ENCODE data around the gene MAP2K1. TPM values are rescaled to one million over a fixed set of nuclear protein-coding genes. Genes with fewer than 3 reads are reported as not detected.

MAP2K1 gene
- total and polyA plus RNA-seq, 9 of the 15 experiments (the other 6 are each of a cell fraction or from before 2014, with no cell fraction given): 7.5 to 58.3 (median 30.0) TPM

DNA sequence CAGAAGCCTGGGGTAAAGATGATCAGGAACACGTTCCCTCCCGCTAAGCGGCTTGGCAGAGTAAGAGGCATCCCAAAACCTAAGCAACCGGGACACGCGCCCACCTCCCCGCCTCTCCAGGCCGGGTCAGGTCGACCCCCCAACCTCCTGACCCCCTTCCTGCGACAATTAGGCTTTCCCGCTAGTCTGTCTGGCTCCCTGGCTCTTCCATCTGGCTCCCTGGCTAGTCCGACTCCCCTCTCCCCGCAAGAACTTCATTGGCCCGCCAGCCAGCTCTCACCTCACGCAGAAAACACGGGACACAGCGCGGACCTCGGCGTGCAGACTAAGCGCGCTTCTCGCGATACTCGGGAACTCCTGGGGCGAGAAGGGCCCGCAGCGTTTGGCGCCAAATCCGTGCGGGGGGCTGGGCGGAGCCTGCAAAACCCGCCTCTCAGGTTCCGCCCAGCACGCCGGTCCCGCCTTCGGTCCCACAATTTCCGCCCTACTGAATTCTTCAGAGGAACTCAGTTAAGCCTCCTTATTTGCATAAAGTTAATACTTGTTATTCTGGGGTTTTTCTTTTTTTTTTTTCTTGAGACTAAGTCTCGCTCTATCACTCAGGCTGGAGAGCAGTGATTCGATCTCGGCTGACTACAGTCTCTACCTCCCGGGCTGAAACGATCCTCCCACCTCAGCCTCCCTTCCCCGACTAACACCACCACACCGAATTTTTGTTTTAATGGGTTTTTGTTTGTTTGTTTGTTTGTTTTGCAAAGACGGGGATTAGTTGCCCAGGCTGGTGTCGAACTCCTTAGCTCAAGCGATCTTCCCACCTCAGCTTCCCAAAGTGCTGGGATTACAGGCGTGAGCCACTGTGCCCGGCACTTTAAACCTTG, 30.1 kb upstream of the MAP2K1 start, which contains the start of gene TIPIN (continued):
- no peak for TF ChIP-seq ZNF57 (CRISPR knock-in tag; IDR thresholded peaks at IDR 0.05)
- no peak for TF ChIP-seq RBM34 (IDR thresholded peaks at IDR 0.05; ENCODE audit: borderline replicate concordance, insufficient read depth, low read length)
- TF ChIP-seq, protein P1, sequence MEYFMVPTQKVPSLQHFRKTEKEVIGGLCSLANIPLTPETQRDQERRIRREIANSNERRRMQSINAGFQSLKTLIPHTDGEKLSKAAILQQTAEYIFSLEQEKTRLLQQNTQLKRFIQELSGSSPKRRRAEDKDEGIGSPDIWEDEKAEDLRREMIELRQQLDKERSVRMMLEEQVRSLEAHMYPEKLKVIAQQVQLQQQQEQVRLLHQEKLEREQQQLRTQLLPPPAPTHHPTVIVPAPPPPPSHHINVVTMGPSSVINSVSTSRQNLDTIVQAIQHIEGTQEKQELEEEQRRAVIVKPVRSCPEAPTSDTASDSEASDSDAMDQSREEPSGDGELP (CRISPR knock-in tag; IDR thresholded peaks at IDR 0.05; ENCODE audit: borderline replicate concordance): peak; percentile 89
- TF ChIP-seq ZNF23 (CRISPR knock-in tag; IDR thresholded peaks at IDR 0.05): no peak
- no peak for TF ChIP-seq ZNF717 (CRISPR knock-in tag; IDR thresholded peaks at IDR 0.05)
- peak; percentile 82 for TF ChIP-seq C11orf30 (IDR thresholded peaks at IDR 0.05; ENCODE audit: low read depth)
- TF ChIP-seq HNRNPH1 (optimal IDR thresholded peaks at IDR 0.05; ENCODE audit: low read depth, low read length): no peak
- TF ChIP-seq IFI16 (CRISPR knock-in tag; IDR thresholded peaks at IDR 0.05): no peak
- TF ChIP-seq RAD21 (CRISPR knock-in tag; conservative IDR thresholded peaks at IDR 0.05 in 1 of 2, IDR thresholded peaks at IDR 0.05 in 1 of 2): no peak
- TF ChIP-seq, protein P2, sequence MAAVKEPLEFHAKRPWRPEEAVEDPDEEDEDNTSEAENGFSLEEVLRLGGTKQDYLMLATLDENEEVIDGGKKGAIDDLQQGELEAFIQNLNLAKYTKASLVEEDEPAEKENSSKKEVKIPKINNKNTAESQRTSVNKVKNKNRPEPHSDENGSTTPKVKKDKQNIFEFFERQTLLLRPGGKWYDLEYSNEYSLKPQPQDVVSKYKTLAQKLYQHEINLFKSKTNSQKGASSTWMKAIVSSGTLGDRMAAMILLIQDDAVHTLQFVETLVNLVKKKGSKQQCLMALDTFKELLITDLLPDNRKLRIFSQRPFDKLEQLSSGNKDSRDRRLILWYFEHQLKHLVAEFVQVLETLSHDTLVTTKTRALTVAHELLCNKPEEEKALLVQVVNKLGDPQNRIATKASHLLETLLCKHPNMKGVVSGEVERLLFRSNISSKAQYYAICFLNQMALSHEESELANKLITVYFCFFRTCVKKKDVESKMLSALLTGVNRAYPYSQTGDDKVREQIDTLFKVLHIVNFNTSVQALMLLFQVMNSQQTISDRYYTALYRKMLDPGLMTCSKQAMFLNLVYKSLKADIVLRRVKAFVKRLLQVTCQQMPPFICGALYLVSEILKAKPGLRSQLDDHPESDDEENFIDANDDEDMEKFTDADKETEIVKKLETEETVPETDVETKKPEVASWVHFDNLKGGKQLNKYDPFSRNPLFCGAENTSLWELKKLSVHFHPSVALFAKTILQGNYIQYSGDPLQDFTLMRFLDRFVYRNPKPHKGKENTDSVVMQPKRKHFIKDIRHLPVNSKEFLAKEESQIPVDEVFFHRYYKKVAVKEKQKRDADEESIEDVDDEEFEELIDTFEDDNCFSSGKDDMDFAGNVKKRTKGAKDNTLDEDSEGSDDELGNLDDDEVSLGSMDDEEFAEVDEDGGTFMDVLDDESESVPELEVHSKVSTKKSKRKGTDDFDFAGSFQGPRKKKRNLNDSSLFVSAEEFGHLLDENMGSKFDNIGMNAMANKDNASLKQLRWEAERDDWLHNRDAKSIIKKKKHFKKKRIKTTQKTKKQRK (IDR thresholded peaks at IDR 0.05; ENCODE audit: borderline replicate concordance, low read depth, low read length): no peak
- no peak for TF ChIP-seq PHF20 (IDR thresholded peaks at IDR 0.05; ENCODE audit: partially characterized antibody)
- TF ChIP-seq ZNF699 (CRISPR knock-in tag; IDR thresholded peaks at IDR 0.05; ENCODE audit: insufficient replicate concordance): no peak
- TF ChIP-seq SAP30 (IDR thresholded peaks at IDR 0.05; ENCODE audit: borderline replicate concordance, insufficient read depth, low read depth, low read length, poor library complexity, severe bottlenecking): no peak
- no peak for TF ChIP-seq EZH2 (IDR thresholded peaks at IDR 0.05; ENCODE audit: borderline replicate concordance, low read depth, low read length)
- TF ChIP-seq BDP1 (IDR thresholded peaks at IDR 0.05; ENCODE audit: insufficient read depth, insufficient read length): no peak
- no peak for TF ChIP-seq HSF4 (CRISPR knock-in tag; IDR thresholded peaks at IDR 0.05; ENCODE audit: borderline replicate concordance)
- TF ChIP-seq POLR2B (IDR thresholded peaks at IDR 0.05; ENCODE audit: low read depth, partially characterized antibody): peak; percentile 95
- TF ChIP-seq TBL1XR1 (IDR thresholded peaks at IDR 0.05; ENCODE audit: low read length in 2 of 2): 0 out of 4 replicates have a peak, but pooled peaks have one; percentile 24 to 47
- TF ChIP-seq GABPA (tag; conservative IDR thresholded peaks at IDR 0.05; ENCODE audit: low read depth): peak; percentile 76
- TF ChIP-seq XRCC4 (IDR thresholded peaks at IDR 0.05; ENCODE audit: extremely low read depth, insufficient read depth, insufficient read length): no peak
- TF ChIP-seq ZNF175 (CRISPR knock-in tag; IDR thresholded peaks at IDR 0.05; ENCODE audit: low read depth): no peak
